G401.6 (cell line): Measurements from ENCODE around the gene ANK2.
"Not testable (repeated sequence)": the region's sequence is repeated elsewhere in the genome, so short reads cannot be mapped to it uniquely, and the experiment has no call there.

Experiments
- FAIRE-seq: peaks from 2 replicates; lab custom pipeline; 2012; peaks lifted over from hg19 to GRCh38; lab: Jason Lieb, UNC

The ANK2 gene

GRCh38 chr4:113153529-113154101 is 104.2 kb downstream of the ANK2 start:
- no peak for FAIRE-seq

DNA sequence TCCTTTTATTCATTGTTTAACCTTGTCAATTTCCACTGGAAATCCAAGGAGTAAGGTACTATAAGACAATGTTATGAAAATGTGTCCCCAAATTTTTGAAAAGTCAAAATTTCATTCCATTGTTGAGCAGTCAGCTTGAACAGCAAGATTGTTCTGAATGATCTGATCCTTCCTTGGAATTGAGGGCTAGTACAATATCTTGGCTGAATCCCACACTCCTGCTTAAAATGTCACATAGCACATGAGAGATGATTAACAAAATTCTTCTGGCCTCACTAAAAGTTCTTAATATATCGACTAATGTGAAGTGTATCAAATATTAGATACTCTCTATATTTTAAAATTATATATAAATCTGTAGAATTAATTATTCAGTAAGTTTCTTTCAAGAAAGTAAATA is 104.8 kb downstream of the ANK2 start:
- FAIRE-seq, result no peak

DNA sequence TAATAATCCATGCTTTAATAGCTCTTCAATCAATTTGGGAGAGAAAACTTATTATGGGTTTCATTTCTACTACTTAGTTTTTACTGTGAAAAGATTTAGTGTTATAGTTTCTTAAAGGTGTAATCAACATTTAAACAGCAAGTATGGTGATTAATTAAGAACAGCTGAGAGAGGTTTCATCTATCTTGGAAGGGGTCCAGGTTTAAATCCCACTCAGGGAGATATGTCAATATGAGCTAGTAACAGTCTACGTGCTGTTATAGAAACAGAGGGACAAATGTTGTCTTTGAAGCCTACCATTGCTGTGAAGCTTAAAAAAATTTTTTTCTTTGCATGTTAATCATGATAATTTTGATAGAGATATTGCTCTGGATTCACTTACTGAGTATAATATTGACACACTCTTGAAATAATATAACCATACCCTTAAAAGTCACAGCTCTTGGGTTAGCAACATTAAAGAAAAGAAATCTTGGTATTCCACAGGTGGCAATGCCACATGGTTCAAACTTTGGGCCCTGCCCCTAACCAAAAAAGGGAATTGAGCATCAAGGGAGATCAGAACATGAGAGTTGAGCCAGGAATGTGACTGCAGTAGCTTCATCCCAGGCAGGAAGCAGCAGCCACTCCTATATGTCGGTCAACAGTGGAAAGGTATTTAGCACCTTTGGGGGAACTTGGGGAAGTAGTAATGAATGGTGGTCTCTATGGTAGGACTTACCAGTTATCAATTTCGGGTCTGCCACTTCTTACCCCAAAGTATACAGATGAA is 107.8 kb downstream of the ANK2 start:
- FAIRE-seq, result no peak

DNA sequence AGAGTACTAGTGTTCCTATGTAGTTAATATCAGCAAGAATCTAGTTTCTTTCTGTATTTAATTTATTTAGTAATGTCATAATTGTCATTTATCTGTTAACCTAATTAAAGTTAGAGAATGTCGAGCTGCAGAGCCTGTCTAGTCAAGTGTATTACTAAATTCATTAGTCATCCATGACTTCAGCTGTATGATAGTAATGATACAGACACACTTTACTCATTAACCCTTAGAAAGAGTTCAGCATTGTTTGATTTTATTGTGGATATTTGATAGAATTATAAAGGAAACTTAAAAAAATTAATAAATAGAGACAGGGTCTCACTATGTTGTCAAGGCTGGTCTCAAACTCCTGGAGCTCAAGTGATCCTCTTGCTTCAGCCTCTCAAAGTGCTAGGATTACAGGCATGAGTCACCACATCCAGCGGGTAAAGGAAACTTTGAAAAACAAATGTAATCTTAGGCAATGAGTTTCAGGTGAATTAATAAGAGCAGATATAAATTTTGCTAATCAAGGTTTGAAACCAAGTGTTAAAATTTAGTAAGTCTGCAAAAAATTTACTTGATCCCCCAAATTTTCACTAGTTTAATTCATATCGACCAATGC is 110.6 kb downstream of the ANK2 start:
- FAIRE-seq, result no peak

GRCh38 chr4:113160548-113160947 is 111.1 kb downstream of the ANK2 start:
- FAIRE-seq, result no peak

- no peak for FAIRE-seq
Observed at GRCh38 chr4:113162089-113162488, 112.6 kb downstream of the ANK2 start.

DNA sequence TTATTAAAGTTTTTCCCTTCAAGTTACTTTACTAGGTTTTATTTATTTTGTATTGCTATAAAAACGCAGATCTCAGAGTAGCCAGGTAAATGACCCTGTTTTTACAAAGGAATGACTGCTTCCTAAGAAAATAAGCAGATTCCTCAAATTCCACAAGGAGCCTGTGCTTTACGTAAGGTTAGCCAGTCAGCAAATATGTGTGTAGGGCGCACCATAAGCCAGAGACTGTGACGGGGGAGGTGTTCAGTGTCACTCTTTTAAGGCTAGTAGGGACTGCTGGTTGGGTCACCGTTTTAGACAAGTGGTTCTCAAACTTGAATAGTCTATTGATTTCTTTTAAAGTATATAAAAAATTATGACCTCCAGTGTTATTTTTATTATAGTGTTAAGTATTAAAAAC is 119.9 kb downstream of the ANK2 start:
- FAIRE-seq, result no peak

DNA sequence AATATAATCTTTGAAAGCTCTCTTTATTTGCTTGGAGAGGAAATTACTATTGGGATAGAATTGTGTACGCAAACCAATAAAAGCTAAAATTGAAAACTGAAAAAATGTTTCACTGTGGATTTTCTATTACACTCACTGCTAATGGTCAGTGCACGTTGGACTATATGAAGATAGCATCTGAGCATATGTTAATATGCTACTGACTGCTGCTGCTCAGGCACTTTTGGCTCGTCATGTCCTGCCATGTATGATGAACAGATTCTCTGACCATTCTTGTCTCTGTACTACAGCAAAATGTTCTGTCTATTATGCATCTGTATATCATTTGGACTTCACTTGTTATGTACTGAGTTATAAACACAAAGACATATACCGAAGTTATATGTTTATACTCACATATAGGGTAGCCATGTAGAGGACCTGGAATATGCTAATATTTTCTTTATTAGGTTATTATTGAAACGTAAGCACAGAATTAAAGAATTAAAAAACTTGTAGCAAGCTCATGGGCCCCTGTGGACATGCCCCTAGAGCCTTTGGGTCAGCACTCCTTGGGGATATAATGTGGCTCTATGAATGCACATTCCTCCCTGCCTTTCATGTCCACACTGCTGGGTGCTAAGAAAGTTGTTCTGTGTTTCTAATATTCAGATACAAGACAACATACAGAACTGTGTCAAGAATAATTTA is 120.8 kb downstream of the ANK2 start:
- FAIRE-seq, result no peak

- no peak for FAIRE-seq
Observed at GRCh38 chr4:113170805-113171468, 121.5 kb downstream of the ANK2 start.

DNA sequence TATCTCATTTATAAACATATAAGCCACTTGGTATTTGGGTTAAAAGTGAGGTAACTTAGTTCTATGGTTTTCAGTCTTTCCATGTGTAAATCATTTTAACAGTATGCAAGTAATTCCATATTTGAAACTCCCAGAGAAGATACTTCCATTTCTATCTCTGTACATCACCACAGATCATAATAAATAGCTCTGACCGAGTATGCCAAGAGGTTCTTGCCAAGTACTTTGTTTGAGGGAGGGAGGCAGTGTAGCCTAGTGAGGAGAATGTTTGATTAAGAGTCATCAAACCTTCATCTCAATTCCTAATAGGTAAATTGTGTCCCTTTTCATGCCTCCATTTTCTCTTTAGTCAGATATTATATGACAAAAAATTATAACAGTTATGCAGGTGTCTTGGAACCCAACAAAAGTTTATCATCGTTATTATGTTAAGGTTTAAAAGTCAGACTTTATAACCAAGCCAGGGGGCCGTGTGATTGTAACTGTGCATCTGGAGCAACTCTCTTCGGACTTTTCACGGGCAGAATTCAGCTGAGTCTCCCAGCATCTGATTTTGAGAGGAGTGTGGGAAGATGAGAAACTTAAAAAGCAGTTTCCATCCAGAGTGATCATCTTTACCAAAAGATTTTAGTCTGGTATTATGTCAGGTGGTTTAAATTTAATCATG is 123.8 kb downstream of the ANK2 start:
- FAIRE-seq, result no peak

- no peak for FAIRE-seq
Observed at GRCh38 chr4:113173793-113174264, 124.4 kb downstream of the ANK2 start.

DNA sequence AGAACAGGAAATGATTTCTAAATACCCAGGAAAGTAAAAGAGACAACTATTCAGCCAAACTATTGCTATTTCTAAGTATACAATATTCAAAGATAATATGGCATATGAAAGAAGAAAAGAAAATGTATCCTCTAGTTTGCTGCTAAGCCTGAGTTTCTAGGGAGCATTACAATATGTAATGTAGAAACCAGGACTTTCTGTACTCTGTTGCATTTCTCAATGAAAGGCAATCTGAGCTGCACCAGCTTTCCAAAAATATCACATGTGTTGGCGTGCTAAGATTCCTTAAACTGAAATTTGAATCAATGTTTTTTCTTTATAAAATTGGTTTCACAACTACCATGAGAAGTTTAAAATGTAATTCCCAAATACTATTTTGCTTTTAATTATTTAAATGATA is 129.6 kb downstream of the ANK2 start:
- FAIRE-seq, result no peak

DNA sequence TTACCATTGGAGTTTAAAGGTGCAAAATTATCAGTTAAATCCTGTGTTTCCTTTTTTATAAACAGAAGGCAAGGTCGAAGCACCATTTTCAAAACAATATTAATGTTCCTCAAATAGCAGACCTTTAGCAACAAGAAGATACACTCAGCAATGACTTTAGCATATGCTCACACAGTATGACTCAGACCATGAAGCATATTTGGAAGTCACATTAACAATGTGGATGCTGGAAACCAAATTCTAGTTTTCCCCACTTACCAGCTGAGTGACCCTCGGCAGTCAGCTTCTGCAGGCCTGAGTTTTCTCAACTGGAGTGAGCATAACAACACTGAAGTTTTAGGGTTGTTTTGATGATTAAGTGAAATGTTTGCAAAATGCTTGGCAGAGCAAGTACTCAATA is 130.5 kb downstream of the ANK2 start:
- no peak for FAIRE-seq

DNA sequence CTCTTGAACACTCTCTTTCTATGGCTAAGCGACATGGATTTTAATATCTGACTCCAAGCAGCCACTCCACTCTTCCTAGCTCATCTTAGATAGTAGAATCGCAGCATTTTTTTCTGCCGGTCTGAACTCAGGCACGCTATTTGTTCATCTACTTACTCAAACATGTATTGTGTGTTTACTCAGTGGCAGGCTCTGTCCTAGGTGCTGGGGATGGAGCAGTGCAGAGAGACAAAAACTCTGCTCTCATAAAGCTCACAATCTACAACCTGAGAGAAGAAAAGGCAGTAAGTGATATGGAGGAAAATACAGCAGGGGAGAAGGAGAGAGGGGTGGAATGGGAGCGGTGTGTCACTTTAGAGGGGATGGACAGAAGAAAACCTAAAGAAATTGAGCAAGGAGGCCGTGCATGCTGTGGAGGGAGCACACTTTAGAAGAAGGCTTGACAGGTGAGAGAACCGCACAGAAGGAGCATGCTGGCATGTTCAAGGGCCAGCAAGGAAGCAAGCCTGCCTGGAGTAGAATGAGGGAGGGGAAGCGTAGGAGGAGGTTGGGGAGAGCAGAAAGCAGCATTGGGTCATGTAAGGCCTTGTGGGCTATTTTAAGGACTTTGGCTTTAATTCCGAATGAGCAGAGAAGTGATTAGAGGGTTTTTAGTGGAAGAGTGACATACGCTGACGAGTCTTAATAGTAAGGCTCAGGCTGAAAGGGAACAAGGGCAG is 132.0 kb downstream of the ANK2 start:
- no peak for FAIRE-seq

- no peak for FAIRE-seq
Observed at GRCh38 chr4:113183032-113183605, 133.7 kb downstream of the ANK2 start.

DNA sequence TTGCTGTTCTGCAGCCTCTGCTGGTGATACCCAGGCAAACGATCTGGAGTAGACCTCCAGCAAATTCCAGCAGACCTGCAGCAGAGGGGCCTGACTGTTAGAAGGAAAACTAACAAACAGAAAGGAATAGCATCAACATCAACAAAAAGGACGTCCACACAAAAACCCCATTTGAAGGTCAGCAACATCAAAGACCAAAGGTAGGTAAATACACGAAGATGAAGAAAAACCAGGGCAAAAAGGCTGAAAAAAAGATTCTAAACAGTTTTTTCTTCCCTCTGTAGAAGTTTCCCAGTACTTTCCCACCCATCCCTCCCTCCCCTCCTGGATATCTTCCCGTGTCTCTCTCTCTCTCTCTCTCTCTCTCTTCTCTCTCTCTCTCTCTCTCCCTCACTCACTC is 136.8 kb downstream of the ANK2 start:
- not testable (repeated sequence) for FAIRE-seq

GRCh38 chr4:113186913-113187312 is 137.5 kb downstream of the ANK2 start:
- FAIRE-seq, result no peak

- FAIRE-seq, result no peak
Observed at GRCh38 chr4:113187358-113187757, 137.9 kb downstream of the ANK2 start.

- no peak for FAIRE-seq
Observed at GRCh38 chr4:113189546-113189945, 140.1 kb downstream of the ANK2 start.

- FAIRE-seq, result no peak
Observed at GRCh38 chr4:113209153-113209552, 159.7 kb downstream of the ANK2 start.
